GM06990 (cell line): ENCODE data around the gene EIPR1.

ENCODE experiments used
- DNase-seq: peaks from one replicate; pipeline ENCODE4 v3.0.0-alpha.2; 2011; ENCODE audit not compliant: insufficient read length; ENCODE audit errors: extremely low read depth
- H3K27me3 ChIP-seq: replicated peaks from 2 replicates; pipeline ENCODE4 v1.6.0; 2011; ENCODE audit warnings: low read length; ENCODE audit not compliant: control insufficient read depth, insufficient read depth
- H3K36me3 ChIP-seq: 2 replicates; pipeline ENCODE4 v1.5.1; 2011; ENCODE audit warnings: low read length; ENCODE audit not compliant: control insufficient read depth, insufficient read depth
- H3K4me3 ChIP-seq: replicated peaks from 2 replicates; pipeline ENCODE4 v1.5.1; 2011; ENCODE audit warnings: low read depth, mild to moderate bottlenecking, control low read depth, low read length
- TF ChIP-seq, protein P1 (sequence below): IDR thresholded peaks from 2 replicates; pipeline ENCODE4 v1.5.1; 2011; ENCODE audit warnings: low read length, control low read depth, mild to moderate bottlenecking, inconsistent platforms; ENCODE audit not compliant: insufficient read depth, poor library complexity, severe bottlenecking

Gene EIPR1

GRCh38 chr2:3302751-3303582 lies 74.7 kb downstream of the EIPR1 start:
- Histone ChIP-seq H3K36me3 (peaks cover 4% of the 10 kb centered on the region), H3K27me3 (no peaks in the 10 kb centered on the region), H3K4me3 (no peak overlapping the region)
- no peak for DNase-seq
- TF ChIP-seq, protein P1, sequence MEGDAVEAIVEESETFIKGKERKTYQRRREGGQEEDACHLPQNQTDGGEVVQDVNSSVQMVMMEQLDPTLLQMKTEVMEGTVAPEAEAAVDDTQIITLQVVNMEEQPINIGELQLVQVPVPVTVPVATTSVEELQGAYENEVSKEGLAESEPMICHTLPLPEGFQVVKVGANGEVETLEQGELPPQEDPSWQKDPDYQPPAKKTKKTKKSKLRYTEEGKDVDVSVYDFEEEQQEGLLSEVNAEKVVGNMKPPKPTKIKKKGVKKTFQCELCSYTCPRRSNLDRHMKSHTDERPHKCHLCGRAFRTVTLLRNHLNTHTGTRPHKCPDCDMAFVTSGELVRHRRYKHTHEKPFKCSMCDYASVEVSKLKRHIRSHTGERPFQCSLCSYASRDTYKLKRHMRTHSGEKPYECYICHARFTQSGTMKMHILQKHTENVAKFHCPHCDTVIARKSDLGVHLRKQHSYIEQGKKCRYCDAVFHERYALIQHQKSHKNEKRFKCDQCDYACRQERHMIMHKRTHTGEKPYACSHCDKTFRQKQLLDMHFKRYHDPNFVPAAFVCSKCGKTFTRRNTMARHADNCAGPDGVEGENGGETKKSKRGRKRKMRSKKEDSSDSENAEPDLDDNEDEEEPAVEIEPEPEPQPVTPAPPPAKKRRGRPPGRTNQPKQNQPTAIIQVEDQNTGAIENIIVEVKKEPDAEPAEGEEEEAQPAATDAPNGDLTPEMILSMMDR = no peak

GRCh38 chr2:3302421-3302750 lies 75.2 kb downstream of the EIPR1 start:
- H3K4me3 ChIP-seq = no peak overlapping the region
- no peak for DNase-seq
- H3K27me3 ChIP-seq = no peaks in the 10 kb centered on the region
- H3K36me3 ChIP-seq = peaks cover 4% of the 10 kb centered on the region
- TF ChIP-seq, protein P1 = no peak

DNA sequence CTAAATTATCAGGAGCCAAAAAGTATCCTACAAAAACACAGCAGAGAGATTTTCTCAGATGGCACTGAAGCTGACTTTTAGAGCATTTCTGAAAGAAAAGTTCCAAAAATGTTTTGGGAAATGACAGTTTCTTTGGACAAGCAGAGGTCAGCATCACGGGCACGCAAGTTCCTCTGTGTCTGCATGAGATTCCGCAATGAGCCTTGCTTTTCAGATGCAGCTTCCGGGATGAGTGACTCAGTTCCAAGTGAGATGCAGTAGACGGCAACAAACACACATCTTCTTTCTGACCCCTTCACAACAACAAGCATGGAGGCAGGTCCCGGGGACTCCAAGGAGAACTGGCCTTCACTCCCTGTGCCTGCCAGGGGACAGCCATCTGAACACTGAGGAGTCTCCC lies 76.6 kb downstream of the EIPR1 start:
- Histone ChIP-seq H3K27me3 (no peaks in the 10 kb centered on the region), H3K4me3 (no peak overlapping the region), H3K36me3 (peaks cover 4% of the 10 kb centered on the region)
- TF ChIP-seq, protein P1 = no peak
- DNase-seq = no peak

GRCh38 chr2:3300224-3300995 lies 77.2 kb downstream of the EIPR1 start:
- TF ChIP-seq, protein P1 = no peak
- DNase-seq = no peak
- Histone ChIP-seq H3K4me3 (no peak overlapping the region), H3K36me3 (peaks cover 4% of the 10 kb centered on the region), H3K27me3 (no peaks in the 10 kb centered on the region)

- H3K36me3 ChIP-seq = peaks cover 4% of the 10 kb centered on the region
- H3K4me3 ChIP-seq = no peak overlapping the region
- no peaks in the 10 kb centered on the region for H3K27me3 ChIP-seq
- TF ChIP-seq, protein P1 = no peak
- no peak for DNase-seq
These were observed 77.9 kb downstream of the EIPR1 start for GRCh38 chr2:3299703-3300102.
